CD4-positive, alpha-beta T cell treated with Interferon alpha-2 for 1 hour (primary cell): ENCODE data around the gene ALOX15.
"Not testable (repeated sequence)": the region's sequence is repeated elsewhere in the genome, so short reads cannot be mapped to it uniquely, and the experiment has no call there.

Experiments
- DNase-seq, 2 donors: peaks; one replicate each; pipeline ENCODE4 v3.0.0-alpha.2; 2020 to 2022

ALOX15 gene

GRCh38 chr17:4610656-4611055 lies 30.8 kb downstream of the ALOX15 start:
- no peak for DNase-seq

- DNase-seq = no peak
Measured at GRCh38 chr17:4610162-4610561, 31.3 kb downstream of the ALOX15 start.

GRCh38 chr17:4609761-4610160 lies 31.7 kb downstream of the ALOX15 start:
- no peak for DNase-seq

- peak in 1 of 2 donors; percentile 20 for DNase-seq
Measured at GRCh38 chr17:4607773-4608187, 33.7 kb downstream of the ALOX15 start.

GRCh38 chr17:4607261-4607741 lies 34.2 kb downstream of the ALOX15 start:
- no peak for DNase-seq

- DNase-seq = no peak
Measured at GRCh38 chr17:4605826-4606225, 35.7 kb downstream of the ALOX15 start.

GRCh38 chr17:4604736-4605135 lies 36.7 kb downstream of the ALOX15 start:
- not testable (repeated sequence) for DNase-seq

- no peak for DNase-seq
Measured at GRCh38 chr17:4604111-4604644, 37.3 kb downstream of the ALOX15 start.

GRCh38 chr17:4602041-4602440 lies 39.4 kb downstream of the ALOX15 start:
- no peak for DNase-seq

GRCh38 chr17:4601326-4601725 lies 40.2 kb downstream of the ALOX15 start:
- no peak for DNase-seq

GRCh38 chr17:4600563-4600962 lies 40.9 kb downstream of the ALOX15 start:
- no peak for DNase-seq

GRCh38 chr17:4599505-4600281 lies 41.8 kb downstream of the ALOX15 start:
- DNase-seq = no peak

GRCh38 chr17:4598776-4599504 lies 42.5 kb downstream of the ALOX15 start:
- no peak for DNase-seq

GRCh38 chr17:4597975-4598374 lies 43.5 kb downstream of the ALOX15 start:
- no peak for DNase-seq

GRCh38 chr17:4596636-4597380 lies 44.7 kb downstream of the ALOX15 start:
- DNase-seq = no peak

- not testable (repeated sequence) for DNase-seq
Measured at GRCh38 chr17:4595685-4596342, 45.7 kb downstream of the ALOX15 start.

GRCh38 chr17:4594931-4595684 lies 46.4 kb downstream of the ALOX15 start:
- peak; percentile 18 to 21 for DNase-seq

GRCh38 chr17:4594406-4594805 lies 47.1 kb downstream of the ALOX15 start:
- DNase-seq = no peak

GRCh38 chr17:4593021-4593421 lies 48.5 kb downstream of the ALOX15 start:
- no peak for DNase-seq

- no peak for DNase-seq
Measured at GRCh38 chr17:4592240-4593005, 49.1 kb downstream of the ALOX15 start.

GRCh38 chr17:4591529-4591928 lies 49.9 kb downstream of the ALOX15 start:
- DNase-seq = no peak
